T47D (cell line): ENCODE results near the gene XPO6.

Experiments used
- DNase-seq, 2 experiments: peaks; one replicate each; pipeline versions ENCODE4 v3.0.0 to v3.0.0-alpha.2; 2011 to 2012; ENCODE audit warnings: low read depth in 1 of 2, low spot score in 1 of 2
- JUND ChIP-seq: IDR thresholded peaks from 2 replicates; pipeline ENCODE4 v1.6.1; 2012; ENCODE audit warnings: low read depth
- in situ Hi-C: cut with HindIII; loops from 2 replicates; pipeline ENCODE4 v1.10.0; 2016; ENCODE audit warnings: low sequenced_read_pairs, low pct_unique_long_range_greater_than_20kb

XPO6 gene

GRCh38 chr16:28096983-28097899 is 114.5 kb downstream of the XPO6 start:
- TF ChIP-seq JUND = no peak
- in situ Hi-C loops = no loop called here
- DNase-seq = no peak

GRCh38 chr16:28093385-28093725 is 118.4 kb downstream of the XPO6 start:
- no peak for TF ChIP-seq JUND
- DNase-seq = no peak
- in situ Hi-C loops = no loop called here

GRCh38 chr16:28092721-28093384 is 118.9 kb downstream of the XPO6 start:
- in situ Hi-C loops = no loop called here
- DNase-seq = no peak
- TF ChIP-seq JUND = no peak

GRCh38 chr16:28091656-28092055 is 120.1 kb downstream of the XPO6 start:
- in situ Hi-C loops = no loop called here
- DNase-seq = no peak
- no peak for TF ChIP-seq JUND

- in situ Hi-C loops = no loop called here
- no peak for TF ChIP-seq JUND
- DNase-seq = no peak
Observed at GRCh38 chr16:28090646-28091377, 121.0 kb downstream of the XPO6 start.

- no peak for TF ChIP-seq JUND
- no peak for DNase-seq
- in situ Hi-C loops = no loop called here
Observed at GRCh38 chr16:28089992-28090365, 121.8 kb downstream of the XPO6 start.

- in situ Hi-C loops = no loop called here
- no peak for TF ChIP-seq JUND
- DNase-seq = no peak
Observed at GRCh38 chr16:28089205-28089991, 122.4 kb downstream of the XPO6 start.

GRCh38 chr16:28087675-28088300 is 124.0 kb downstream of the XPO6 start:
- in situ Hi-C loops = no loop called here
- peak in 1 of 2 experiments; percentile 41 for DNase-seq
- TF ChIP-seq JUND = no peak

- in situ Hi-C loops = no loop called here
- DNase-seq = no peak
- no peak for TF ChIP-seq JUND
Observed at GRCh38 chr16:28087140-28087660, 124.6 kb downstream of the XPO6 start.

- no peak for DNase-seq
- in situ Hi-C loops = no loop called here
Observed at GRCh38 chr16:28086186-28087139, 125.3 kb downstream of the XPO6 start.

More at GRCh38 chr16:28086186-28087139, 125.3 kb downstream of the XPO6 start:
- no peak for TF ChIP-seq JUND
